ENCODE data around the gene CEACAM18. TPM values are rescaled to one million over a fixed set of nuclear protein-coding genes. Genes with fewer than 3 reads are reported as not detected.

CEACAM18 gene
- total and polyA plus RNA-seq, 8 donors, result not detected

- no peak overlapping the region for H3K27ac ChIP-seq
- H3K9me3 ChIP-seq, result no peaks in the 10 kb centered on the region
- peaks cover 0 to 30% of the 10 kb centered on the region in 2 donors for H3K27me3 ChIP-seq
- ATAC-seq (no peak), DNase-seq (no peak)
- intact Hi-C loops (cut with DNase I), result no loop called here
- H3K4me3 ChIP-seq, result no peak overlapping the region
- H3K36me3 ChIP-seq, result no peaks in the 10 kb centered on the region
- H3K4me1 ChIP-seq, result no peaks in the 10 kb centered on the region
- no peak for TF ChIP-seq CTCF (IDR thresholded peaks at IDR 0.05)
Observed at GRCh38 chr19:51448011-51448410, 30.3 kb upstream of the CEACAM18 start.

GRCh38 chr19:51448411-51449016 lies 29.8 kb upstream of the CEACAM18 start:
- no peak overlapping the region for H3K4me3 ChIP-seq
- intact Hi-C loops (cut with DNase I), result no loop called here
- no peak for DNase-seq
- no peaks in the 10 kb centered on the region for H3K9me3 ChIP-seq
- no peaks in the 10 kb centered on the region for H3K36me3 ChIP-seq
- H3K4me1 ChIP-seq, result no peaks in the 10 kb centered on the region
- H3K27me3 ChIP-seq, result peaks cover 0 to 29% of the 10 kb centered on the region in 2 donors
- no peak overlapping the region for H3K27ac ChIP-seq
- no peak for TF ChIP-seq CTCF (IDR thresholded peaks at IDR 0.05)
- ATAC-seq, result no peak

- H3K4me3 ChIP-seq, result no peak overlapping the region
- H3K36me3 ChIP-seq, result no peaks in the 10 kb centered on the region
- no peak for ATAC-seq
- intact Hi-C loops (cut with DNase I), result no loop called here
- H3K4me1 ChIP-seq, result no peaks in the 10 kb centered on the region
- DNase-seq, result no peak
- peaks cover 0 to 45% of the 10 kb centered on the region in 2 donors for H3K27me3 ChIP-seq
- no peak for TF ChIP-seq CTCF (IDR thresholded peaks at IDR 0.05)
- no peak overlapping the region for H3K27ac ChIP-seq
- H3K9me3 ChIP-seq, result no peaks in the 10 kb centered on the region
Observed at GRCh38 chr19:51450730-51451307, 27.5 kb upstream of the CEACAM18 start.

GRCh38 chr19:51456541-51457290 lies 21.6 kb upstream of the CEACAM18 start:
- no peak for DNase-seq
- no peaks in the 10 kb centered on the region for H3K9me3 ChIP-seq
- intact Hi-C loops (cut with DNase I), result no loop called here
- no peaks in the 10 kb centered on the region for H3K36me3 ChIP-seq
- no peak for TF ChIP-seq CTCF (IDR thresholded peaks at IDR 0.05)
- no peak overlapping the region for H3K27ac ChIP-seq
- peaks cover 0 to 51% of the 10 kb centered on the region in 2 donors for H3K27me3 ChIP-seq
- H3K4me3 ChIP-seq, result no peak overlapping the region
- H3K4me1 ChIP-seq, result peaks cover 0 to 13% of the 10 kb centered on the region in 2 donors
- ATAC-seq, result no peak

GRCh38 chr19:51457351-51458013 lies 20.9 kb upstream of the CEACAM18 start:
- Histone ChIP-seq H3K27ac (no peak overlapping the region), H3K4me3 (no peak overlapping the region), H3K36me3 (no peaks in the 10 kb centered on the region), H3K27me3 (peaks cover 0 to 58% of the 10 kb centered on the region in 2 donors), H3K9me3 (no peaks in the 10 kb centered on the region), H3K4me1 (peaks cover 0 to 20% of the 10 kb centered on the region in 2 donors)
- no peak for TF ChIP-seq CTCF (IDR thresholded peaks at IDR 0.05)
- ATAC-seq (no peak), DNase-seq (no peak)
- intact Hi-C loops (cut with DNase I), result no loop called here

Data from left lung (tissue), 10 donors.